HTR-8/SVneo (cell line): ENCODE data around the gene CLIC5.
A peak's percentile ranks its signal among the peaks of the same experiment; 100 is the strongest.

Experiments used
- DNase-seq: peaks from one replicate; pipeline ENCODE4 v3.0.0; 2011; ENCODE audit warnings: low spot score, mixed read lengths; ENCODE audit not compliant: insufficient read length
- FAIRE-seq: peaks from 2 replicates; lab custom pipeline; 2011; peaks lifted over from hg19 to GRCh38; lab: Jason Lieb, UNC

CLIC5 gene

GRCh38 chr6:46010270-46010669 lies 5.4 kb downstream of the CLIC5 start:
- no peak for FAIRE-seq
- no peak for DNase-seq

DNA sequence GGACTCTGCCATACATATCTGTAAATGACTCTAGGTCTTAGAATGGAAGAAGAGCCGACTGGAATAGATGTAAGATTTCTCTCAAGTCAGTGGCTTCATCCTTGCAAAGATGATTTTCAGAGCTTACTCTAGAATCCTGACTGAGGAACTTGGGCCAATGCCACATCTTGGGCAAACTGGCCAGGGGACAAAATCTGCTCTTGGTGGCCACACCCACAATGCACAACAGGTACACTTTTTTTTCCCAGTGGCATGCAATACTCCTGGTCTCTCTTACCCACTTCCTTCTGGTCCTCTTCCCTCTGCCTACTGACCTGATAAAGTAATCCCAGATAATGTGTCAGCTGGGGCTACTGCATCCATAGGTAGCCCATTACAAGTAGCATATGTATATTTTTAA lies 13.4 kb downstream of the CLIC5 start:
- FAIRE-seq, result no peak

DNA sequence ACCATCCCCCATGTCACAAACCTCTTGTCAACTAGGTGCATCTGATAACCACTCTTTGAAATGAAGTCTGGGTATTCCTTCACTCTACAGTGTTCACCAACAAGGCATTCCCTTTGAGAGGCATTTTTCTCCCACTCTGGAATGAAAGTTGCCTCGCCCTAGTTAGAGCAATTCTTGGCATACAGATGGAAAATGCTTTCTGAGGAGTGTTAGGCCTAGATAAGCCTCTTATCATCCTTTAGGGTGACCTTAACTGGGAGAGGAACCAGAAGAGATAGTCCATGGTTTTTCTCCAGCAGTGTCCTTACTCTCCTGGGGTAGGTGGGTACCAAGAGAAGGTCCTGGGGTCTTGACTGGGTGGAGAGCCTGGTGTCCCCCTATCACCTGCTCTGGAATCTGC lies 14.8 kb downstream of the CLIC5 start:
- FAIRE-seq (no peak), DNase-seq (no peak)

More for the DNA sequence above, 13.4 kb downstream of the CLIC5 start:
- DNase-seq, result no peak

- no peak for FAIRE-seq
Measured at GRCh38 chr6:45998524-45998923, 17.1 kb downstream of the CLIC5 start.

GRCh38 chr6:45997875-45998506 lies 17.7 kb downstream of the CLIC5 start:
- DNase-seq, result no peak
- no peak for FAIRE-seq

More at GRCh38 chr6:45998524-45998923, 17.1 kb downstream of the CLIC5 start:
- DNase-seq, result no peak

DNA sequence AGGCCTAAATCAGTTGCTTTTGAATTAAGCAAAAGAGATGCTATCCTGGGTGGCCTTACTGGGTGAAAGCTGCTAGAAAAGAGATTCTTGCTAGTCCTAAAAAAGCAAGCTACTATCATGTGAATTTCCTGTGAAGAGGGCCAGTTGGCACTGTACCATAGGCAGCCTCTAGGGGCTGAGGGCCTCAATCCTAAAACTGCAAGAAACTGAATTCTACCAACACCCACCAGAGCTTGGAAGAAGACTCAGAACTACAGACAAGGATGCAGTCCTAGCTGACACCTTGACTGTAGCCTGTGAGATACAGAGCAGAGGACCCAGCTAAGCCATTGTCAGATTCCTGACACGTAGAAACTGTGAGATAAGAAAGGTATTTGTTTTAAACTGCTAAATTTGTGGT lies 24.5 kb downstream of the CLIC5 start:
- FAIRE-seq (peak; percentile 55), DNase-seq (no peak)

GRCh38 chr6:45990162-45990561 lies 25.5 kb downstream of the CLIC5 start:
- DNase-seq, result no peak
- no peak for FAIRE-seq

DNA sequence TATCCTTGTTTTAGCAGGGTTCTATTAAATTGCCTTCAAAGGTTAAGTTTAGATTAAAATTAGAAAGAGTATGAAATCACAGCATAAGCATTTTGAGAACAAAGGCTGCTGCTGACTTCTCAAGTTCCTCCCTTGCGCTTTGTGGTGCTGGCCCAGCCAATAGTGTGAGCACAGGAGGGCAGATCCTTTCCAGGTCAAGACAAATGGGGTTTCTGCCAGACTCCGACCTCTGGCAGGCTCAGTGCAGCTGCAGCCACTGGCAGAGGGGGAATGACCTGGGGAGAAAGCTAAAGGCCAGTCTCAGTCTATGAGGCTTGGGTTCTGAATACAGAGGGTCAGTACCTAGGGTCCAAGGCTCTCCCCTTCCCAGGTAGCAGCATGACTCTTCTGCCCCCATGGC lies 27.0 kb downstream of the CLIC5 start:
- DNase-seq, result no peak
- FAIRE-seq, result no peak

- no peak for FAIRE-seq
- no peak for DNase-seq
Measured at GRCh38 chr6:45987856-45988255, 27.8 kb downstream of the CLIC5 start.

GRCh38 chr6:45986746-45987274 lies 28.9 kb downstream of the CLIC5 start:
- FAIRE-seq (peak; percentile 42), DNase-seq (no peak)

DNA sequence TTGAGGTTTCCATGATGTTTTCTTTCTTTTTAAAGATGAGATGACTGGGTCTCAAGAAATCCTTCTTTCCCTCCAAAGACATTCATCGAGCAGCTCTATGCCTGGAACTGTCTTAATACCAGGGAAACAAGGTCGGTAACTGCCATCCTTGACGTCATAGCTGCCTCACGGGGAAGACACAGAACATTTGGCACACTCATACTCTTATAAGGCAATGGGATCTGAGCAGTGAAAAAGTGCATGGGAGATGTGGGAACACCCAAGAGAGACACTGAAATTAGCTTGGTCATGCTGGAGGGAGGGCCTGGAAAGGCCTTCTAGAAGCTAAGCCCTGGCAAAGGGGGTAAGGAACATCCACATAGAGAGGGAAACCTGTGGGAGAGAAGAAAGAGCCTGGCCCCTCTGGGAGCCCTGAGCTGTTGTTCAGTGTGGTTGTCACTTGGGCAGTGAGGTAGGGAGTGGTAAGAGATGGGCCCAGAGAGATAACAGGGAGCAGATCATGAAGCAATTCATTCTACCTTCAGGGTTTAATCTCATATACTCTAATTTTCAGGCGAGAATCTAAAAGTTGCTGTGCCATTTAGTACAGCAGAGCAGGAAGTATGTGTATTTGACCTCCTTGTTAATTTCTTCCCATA lies 30.8 kb downstream of the CLIC5 start:
- DNase-seq, result no peak
- no peak for FAIRE-seq

- no peak for FAIRE-seq
Measured at GRCh38 chr6:45984347-45984746, 31.3 kb downstream of the CLIC5 start.

GRCh38 chr6:45983062-45983461 lies 32.6 kb downstream of the CLIC5 start:
- DNase-seq (no peak), FAIRE-seq (peak; percentile 4)

More at GRCh38 chr6:45984347-45984746, 31.3 kb downstream of the CLIC5 start:
- no peak for DNase-seq

GRCh38 chr6:45982280-45983036 lies 33.2 kb downstream of the CLIC5 start:
- no peak for FAIRE-seq
- DNase-seq, result no peak

GRCh38 chr6:45981046-45981445 lies 34.6 kb downstream of the CLIC5 start:
- FAIRE-seq (no peak), DNase-seq (no peak)

DNA sequence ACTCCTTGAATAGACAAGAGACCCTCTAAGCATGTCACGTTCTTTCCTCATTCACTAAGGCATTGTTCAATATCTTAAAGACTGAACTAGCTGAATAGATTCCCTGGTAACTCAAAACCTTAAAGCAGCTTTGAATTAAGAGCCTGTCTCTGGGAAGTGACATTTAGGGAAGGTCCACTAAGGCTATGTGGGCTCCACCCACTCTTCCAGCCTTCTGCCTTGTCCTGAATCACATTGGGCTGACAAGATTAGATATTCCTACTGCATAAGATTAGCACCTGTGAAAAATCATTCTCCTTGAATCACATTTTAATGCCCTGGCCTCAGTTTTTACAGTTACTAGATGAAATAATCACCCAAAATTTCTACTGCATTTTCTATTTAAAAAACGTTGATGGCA lies 36.3 kb downstream of the CLIC5 start:
- no peak for DNase-seq
- no peak for FAIRE-seq

- FAIRE-seq (no peak), DNase-seq (no peak)
Measured at GRCh38 chr6:45974596-45974995, 41.1 kb downstream of the CLIC5 start.

GRCh38 chr6:45972795-45973503 lies 42.7 kb downstream of the CLIC5 start:
- no peak for DNase-seq
- FAIRE-seq, result no peak

- DNase-seq, result no peak
- no peak for FAIRE-seq
Measured at GRCh38 chr6:45971287-45971686, 44.4 kb downstream of the CLIC5 start.

DNA sequence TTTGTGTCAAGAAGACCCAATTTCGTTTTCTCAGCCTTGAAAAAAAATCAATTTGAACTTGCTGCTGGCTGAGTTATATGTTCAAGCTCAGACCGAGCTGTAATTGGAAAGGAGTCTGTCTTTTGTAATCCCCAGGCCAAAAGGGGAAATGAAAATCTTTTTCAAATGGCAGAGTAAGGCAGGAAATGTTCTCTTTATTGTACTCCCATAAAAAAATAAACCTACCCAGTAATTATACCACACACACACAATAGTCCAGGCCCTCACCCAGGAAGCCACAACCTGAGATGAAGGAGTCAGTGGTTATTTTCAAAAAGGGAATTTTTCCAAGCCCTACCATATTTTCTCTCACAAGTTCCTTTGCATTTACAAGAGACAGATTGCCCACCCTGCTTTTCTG lies 45.3 kb downstream of the CLIC5 start:
- no peak for DNase-seq
- FAIRE-seq, result no peak
